GM12892 (cell line): ENCODE data around the gene KHK.

Source experiments
- POLR2A ChIP-seq: IDR thresholded peaks from 2 replicates; pipeline ENCODE4 v1.6.1; 2011; ENCODE audit warnings: low read depth, low read length, control low read depth
- POLR2AphosphoS5 ChIP-seq: IDR thresholded peaks from 2 replicates; pipeline ENCODE4 v1.6.1; 2011; ENCODE audit warnings: low read depth, low read length, control low read depth

DNA sequence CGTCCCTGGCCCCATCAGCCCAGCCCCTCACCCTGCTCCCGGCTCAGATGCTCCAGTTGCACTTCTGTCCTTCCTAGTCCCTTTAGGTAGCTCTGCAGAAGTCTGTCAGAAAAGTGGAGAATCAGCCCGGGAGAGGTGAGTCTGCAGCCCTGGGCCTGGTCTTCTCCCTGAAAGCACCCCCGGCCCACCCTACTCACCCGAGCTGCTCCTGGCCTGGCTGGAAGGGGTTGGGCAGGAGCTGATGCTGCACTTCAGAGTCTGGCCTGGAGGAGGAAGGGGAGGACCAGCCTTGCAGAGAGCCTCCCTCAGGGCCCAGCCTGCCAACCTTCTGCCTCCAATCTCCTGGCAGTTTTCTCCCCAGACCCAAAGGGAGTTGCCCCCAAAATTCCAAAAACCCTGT is 15.8 kb downstream of the KHK start:
- TF ChIP-seq POLR2A (no peak), POLR2AphosphoS5 (no peak)
